Neural cell (in vitro differentiated cells): Measurements from ENCODE around the gene PSMB7.

Experiments
- EP300 ChIP-seq: fragments of 450-650 bp; conservative IDR thresholded peaks from 2 replicates; pipeline ENCODE4 v1.6.1; 2014; ENCODE audit warnings: antibody characterized with exemption, mild to moderate bottlenecking, moderate library complexity; ENCODE audit not compliant: poor library complexity, severe bottlenecking
- EZH2 ChIP-seq: fragments of 200-600, 300-800 bp; shearing (Covaris generic), sonication (generic); IDR thresholded peaks from 2 replicates; pipeline ENCODE4 v1.6.1; 2014; ENCODE audit warnings: antibody characterized with exemption, low read length, borderline replicate concordance, mild to moderate bottlenecking; ENCODE audit not compliant: insufficient read depth, poor library complexity, severe bottlenecking
- MXI1 ChIP-seq: fragments of 450-650 bp; conservative IDR thresholded peaks from 2 replicates; pipeline ENCODE4 v1.6.1; 2014; ENCODE audit warnings: antibody characterized with exemption, mild to moderate bottlenecking; ENCODE audit not compliant: poor library complexity, severe bottlenecking
- POLR2AphosphoS5 ChIP-seq: IDR thresholded peaks from 2 replicates; pipeline ENCODE4 v1.6.1; 2012
- TAF1 ChIP-seq: IDR thresholded peaks from 2 replicates; pipeline ENCODE4 v1.6.1; 2012; ENCODE audit warnings: low read depth
- TF ChIP-seq, protein P1 (sequence below): fragments of 450-650 bp; IDR thresholded peaks from 2 replicates; pipeline ENCODE4 v1.5.1; 2014; ENCODE audit warnings: antibody characterized with exemption, mild to moderate bottlenecking, moderate library complexity; ENCODE audit not compliant: poor library complexity, severe bottlenecking

DNA sequence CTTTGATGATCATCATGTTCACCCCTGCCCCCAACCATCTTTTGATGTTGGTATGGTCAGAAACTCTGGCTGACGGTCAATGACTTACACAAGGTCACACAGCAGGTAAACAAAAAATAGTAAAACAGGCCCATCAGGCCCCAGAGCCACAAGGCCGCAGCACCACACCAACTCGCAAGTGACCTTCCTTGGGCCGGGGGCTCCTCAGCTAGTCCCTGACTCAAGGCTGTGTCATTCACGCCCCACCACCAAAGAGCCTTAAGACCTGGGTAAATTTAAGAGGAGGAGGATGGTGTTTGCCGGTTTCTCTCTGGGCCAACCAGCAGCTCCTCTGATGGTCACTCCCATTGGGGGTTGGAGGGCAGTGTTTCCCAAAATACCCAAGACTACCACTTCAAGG, 55.8 kb downstream of the PSMB7 start:
- TF ChIP-seq EP300 (no peak), TAF1 (no peak), POLR2AphosphoS5 (no peak), MXI1 (no peak), EZH2 (no peak)
- TF ChIP-seq, protein P1, sequence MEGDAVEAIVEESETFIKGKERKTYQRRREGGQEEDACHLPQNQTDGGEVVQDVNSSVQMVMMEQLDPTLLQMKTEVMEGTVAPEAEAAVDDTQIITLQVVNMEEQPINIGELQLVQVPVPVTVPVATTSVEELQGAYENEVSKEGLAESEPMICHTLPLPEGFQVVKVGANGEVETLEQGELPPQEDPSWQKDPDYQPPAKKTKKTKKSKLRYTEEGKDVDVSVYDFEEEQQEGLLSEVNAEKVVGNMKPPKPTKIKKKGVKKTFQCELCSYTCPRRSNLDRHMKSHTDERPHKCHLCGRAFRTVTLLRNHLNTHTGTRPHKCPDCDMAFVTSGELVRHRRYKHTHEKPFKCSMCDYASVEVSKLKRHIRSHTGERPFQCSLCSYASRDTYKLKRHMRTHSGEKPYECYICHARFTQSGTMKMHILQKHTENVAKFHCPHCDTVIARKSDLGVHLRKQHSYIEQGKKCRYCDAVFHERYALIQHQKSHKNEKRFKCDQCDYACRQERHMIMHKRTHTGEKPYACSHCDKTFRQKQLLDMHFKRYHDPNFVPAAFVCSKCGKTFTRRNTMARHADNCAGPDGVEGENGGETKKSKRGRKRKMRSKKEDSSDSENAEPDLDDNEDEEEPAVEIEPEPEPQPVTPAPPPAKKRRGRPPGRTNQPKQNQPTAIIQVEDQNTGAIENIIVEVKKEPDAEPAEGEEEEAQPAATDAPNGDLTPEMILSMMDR = no peak
